GM19035 (cell line): ENCODE results near the gene KLHL26.
"Not testable (repeated sequence)": the region's sequence is repeated elsewhere in the genome, so short reads cannot be mapped to it uniquely, and the experiment has no call there.

Experiments used
- ATAC-seq: cut with Tn5 transposase; IDR thresholded peaks from one replicate; pipeline ENCODE4 v1.9.1; 2021; ENCODE audit not compliant: unreplicated experiment

The KLHL26 gene

GRCh38 chr19:18662972-18663732 is 26.3 kb downstream of the KLHL26 start:
- no peak for ATAC-seq

DNA sequence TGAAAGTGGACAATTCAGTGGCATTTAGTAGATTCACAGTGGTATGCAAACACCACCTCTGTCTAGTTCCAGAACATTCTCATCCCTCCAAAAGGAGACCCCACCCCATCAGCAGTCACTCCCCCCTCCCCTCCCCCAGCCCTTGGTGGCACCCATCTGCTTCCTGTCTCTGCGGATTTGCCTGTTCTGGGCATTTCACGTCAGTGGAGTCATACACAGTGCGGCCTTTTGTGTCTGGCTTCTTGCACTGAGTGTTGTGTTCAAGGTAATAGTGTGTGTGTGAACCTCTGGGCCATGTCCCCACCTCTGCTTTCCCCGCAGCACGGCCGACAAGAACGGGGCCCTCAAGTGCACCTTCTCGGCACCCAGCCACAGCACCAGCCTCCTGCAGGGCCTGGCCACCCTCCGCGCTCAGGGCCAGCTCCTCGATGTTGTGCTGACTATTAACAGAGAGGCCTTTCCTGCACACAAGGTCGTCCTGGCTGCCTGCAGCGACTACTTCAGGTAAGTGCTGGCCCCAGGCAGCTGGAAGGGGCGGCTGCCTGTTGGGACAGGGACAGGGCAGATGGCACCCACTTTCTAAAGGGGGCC is 27.2 kb downstream of the KLHL26 start:
- ATAC-seq: no peak

DNA sequence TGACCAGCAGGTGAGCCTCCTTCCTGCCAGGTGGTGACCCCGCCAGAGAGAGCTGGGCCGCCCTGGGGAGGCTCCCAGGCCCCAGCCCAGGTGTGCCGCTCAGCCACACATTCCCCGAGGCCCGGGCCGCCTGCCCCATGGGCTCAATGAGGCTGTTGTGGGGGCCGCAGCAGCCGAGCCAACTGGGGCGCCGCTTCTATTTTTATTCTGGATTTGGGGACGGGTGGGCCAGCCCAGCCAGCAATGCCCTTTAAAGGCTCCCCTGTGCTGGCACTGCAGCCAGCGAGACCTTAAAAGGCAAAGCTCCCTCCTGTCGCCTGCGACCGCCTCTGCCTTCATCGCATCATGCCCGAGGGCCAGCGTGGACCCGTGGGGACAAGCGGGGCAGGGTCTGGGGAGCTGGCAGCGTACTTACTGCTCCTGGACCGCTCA is 29.0 kb downstream of the KLHL26 start:
- ATAC-seq: no peak

- ATAC-seq: no peak
Observed at GRCh38 chr19:18666317-18666716, 29.5 kb downstream of the KLHL26 start.

DNA sequence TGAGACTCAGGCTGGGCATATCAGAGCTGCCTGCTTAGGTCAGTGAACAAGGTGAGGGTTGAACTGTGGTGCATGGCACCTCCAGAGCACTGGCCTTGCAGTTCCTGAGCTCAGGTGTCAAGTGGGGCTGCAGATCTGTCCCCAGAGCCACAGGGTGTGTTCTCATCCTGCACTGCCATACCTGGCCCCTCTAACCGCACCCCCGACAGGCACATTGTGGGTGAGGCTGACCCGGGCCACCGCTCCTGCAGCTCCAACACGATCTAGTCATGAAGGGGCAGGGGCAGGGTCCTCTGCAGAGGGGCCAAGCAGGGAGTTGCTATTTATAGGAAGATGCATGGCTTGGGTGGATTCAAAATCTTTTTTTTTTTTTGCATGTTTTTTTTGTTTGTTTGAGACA is 30.0 kb downstream of the KLHL26 start:
- ATAC-seq: no peak

GRCh38 chr19:18667531-18668251 is 30.9 kb downstream of the KLHL26 start:
- ATAC-seq: no peak

DNA sequence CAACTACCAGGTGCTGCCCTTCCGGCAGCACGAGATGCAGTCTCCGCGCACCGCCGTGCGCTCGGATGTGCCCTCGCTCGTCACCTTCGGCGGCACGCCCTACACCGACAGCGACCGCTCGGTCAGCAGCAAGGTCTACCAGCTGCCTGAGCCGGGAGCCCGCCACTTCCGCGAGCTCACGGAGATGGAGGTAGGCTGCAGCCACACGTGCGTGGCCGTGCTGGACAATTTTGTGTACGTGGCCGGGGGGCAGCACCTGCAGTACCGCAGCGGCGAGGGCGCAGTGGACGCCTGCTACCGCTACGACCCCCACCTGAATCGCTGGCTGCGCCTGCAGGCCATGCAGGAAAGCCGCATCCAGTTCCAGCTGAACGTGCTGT is 31.4 kb downstream of the KLHL26 start:
- ATAC-seq: no peak

GRCh38 chr19:18668744-18669523 is 32.1 kb downstream of the KLHL26 start:
- no peak for ATAC-seq

DNA sequence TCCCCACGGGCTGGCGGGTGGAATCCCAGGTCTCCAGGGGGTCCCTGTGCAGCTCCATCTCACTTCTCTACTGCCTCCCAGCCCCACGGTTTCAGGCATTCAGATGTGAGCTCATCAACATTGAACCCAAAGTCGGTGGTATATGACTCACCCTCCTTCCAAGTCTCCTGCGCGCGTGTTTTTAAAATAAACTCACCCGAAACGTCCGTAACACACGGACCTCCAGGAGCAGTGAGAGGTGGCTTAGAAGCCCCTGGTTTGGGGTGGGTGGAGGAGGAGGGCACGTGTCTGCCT is 32.6 kb downstream of the KLHL26 start:
- no peak for ATAC-seq

DNA sequence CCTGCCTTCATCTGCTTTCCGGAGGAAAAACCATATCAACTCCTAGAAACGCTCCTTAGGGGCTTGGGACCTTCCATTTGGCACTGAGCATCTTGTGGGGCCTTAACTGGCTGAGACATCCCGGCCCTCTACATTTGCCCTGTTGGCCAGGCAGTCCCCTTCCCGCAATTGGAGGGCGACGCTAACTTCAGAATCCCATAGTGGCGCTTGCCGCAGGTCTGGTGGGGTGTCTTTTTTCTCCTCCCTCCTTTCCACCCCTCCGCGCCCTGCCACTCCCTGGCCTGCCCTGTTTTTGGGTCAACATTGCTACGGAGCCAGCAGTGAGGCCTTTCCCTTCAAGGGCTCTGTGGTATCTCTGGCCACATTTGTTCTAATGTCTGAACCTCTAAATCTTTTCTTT is 33.1 kb downstream of the KLHL26 start:
- no peak for ATAC-seq

DNA sequence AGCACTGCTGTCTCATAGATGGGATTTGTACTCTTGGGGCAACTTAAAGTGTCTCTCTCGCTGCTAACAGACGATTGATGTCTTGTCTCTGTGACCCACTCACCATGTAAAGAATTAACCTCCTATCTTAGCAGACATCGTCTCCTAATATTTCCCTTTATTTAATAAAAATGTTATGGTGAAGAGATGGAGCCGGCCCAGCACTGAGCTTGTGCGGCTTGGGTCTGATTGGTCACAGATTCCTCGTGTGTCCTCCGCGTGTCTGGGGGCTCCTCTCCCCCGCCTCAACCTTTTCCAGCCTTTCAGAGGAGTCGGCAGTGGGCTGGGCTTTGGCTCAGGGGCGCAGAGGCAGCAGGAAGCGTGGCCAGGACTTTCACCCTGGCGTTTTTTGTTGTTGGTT is 33.5 kb downstream of the KLHL26 start:
- ATAC-seq: no peak

GRCh38 chr19:18671303-18672043 is 34.6 kb downstream of the KLHL26 start:
- no peak for ATAC-seq

- no peak for ATAC-seq
Observed at GRCh38 chr19:18672044-18672451, 35.2 kb downstream of the KLHL26 start.

DNA sequence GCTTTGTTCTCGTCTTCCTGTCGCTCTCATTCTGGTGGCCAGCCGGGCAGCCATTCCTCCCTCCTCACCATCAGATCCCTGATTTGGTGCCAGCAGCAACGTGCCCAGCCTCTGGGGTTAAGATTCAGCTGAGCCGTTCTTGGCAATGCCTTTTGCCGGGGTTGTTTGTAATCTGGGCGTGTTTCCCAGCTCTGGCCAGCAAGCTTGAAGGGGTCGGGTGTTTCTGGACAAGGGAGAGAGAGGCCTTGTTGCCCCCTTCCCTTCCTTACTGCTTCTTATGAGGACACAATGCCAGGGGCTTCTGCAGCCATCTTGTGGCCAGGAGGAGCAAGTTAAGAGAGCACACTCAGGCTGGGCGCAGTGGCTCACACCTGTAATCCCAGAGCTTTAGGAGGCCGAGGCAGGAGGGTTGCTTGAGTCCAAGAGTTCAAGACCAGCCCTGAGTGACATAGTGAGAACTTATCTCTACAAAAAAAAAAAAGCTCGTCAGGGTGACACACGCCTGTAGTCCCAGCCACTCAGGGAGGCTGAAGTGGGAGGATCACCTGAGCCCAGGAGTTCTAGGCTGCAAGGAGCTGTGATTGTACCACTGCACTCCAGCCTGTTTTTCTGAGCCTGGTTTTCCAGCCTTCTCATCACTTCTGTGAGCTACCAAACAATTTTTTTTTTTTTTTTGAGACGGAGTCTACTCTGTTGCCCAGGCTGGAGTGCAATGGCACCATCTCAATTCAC is 35.9 kb downstream of the KLHL26 start:
- ATAC-seq: no peak

DNA sequence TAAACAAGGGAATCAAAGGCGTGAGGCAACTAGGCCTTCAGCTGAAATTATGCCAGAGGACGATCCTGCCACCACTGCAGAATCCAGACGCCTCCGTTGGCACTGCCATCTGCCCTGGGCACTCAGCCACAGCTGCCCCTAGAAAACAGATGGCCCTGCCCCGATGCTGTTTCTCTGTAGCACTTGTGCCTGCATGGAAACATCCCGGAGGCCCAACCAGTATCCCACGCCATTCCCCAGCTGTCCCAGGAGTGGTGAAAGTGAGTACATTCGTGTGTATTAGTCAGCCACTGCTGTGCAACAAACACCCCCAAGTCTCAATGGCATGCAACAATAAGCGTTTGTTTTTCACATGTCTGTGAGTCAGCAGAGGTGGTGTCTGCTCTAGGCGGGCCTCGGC is 37.8 kb downstream of the KLHL26 start:
- ATAC-seq: no peak

DNA sequence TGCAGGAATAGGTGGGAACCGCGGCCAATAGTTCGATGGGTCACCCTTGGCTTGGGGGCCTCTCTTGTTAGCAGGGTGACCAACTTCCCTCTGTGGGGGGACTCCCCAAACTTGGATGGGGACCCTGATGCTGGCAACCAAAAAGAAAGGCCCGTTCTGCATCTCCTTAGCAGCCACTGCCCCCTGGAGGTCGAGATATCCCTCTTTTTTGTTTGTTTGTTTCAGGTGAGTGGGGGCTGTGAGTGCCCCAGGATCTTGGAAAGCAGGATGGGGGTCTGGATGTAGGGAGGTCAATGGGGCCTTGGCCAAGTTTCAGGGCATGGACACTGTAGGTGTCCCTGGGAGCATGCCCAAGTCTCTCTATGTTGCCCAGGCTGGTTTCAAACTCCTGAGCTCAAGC is 39.0 kb downstream of the KLHL26 start:
- no peak for ATAC-seq

GRCh38 chr19:18676692-18677091 is 39.9 kb downstream of the KLHL26 start:
- no peak for ATAC-seq

DNA sequence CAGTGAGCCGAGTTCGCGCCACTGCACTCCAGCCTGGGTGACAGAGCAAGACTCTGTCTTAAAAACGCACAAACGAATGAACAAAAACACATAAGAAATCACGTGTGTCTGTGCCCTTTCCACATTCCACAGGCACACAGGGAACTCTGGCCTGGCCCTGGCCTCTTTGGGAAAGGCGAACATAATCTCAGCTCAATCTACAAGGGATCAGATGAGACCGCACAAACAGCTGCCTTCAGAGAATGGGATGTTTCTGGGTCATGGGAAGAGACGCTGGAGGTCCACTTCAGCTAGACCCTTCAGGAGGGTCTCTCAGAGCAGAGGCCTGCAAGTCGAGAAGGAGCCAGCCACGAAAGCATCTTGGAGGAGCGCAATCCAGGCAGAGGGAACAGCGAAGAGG is 40.3 kb downstream of the KLHL26 start:
- ATAC-seq: no peak

DNA sequence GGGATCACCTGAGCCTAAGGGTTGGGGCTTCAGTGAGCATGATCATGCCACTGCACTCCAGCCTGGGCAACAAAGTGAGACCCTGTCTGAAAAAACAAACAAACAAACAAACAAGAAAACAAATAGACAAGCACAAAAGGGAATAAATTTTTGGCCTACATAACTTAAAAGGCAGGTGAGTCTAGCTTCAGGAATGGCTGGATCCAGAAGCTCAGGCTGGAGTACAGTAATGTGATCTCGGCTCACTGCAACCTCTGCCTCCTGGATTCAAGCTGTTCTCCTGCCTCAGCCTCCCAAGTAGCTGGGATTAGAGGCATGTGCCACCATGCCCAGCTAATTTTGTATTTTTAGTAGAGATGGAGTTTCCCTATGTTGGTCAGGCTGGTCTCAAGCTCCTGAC is 43.3 kb downstream of the KLHL26 start:
- not testable (repeated sequence) for ATAC-seq

DNA sequence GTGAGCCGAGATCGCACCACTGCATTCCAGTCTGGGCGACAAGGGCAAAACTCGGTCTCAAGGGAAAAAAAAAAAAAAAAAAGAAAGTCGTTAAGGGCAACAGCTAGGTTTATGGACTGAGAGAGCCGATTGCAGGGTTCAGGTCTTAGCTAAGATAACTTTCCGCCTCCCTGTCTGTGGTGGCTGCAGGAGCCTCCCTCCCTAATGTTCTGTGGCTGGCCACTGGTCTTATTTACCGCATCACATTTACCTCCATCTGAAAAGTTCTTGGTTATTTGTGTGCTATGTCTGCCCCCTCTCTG is 45.9 kb downstream of the KLHL26 start:
- ATAC-seq: no peak
